BE2C (cell line): ENCODE results near the gene RUNX3.

Experiments used
- DNase-seq: peaks from one replicate; pipeline ENCODE4 v3.0.0-alpha.2; 2020
- H3K27me3 ChIP-seq: fragments of 250-450 bp; sonication (Bioruptor Pico); 2 replicates; pipeline ENCODE4 v1.5.1; 2020; ENCODE audit warnings: mild to moderate bottlenecking
- H3K36me3 ChIP-seq: fragments of 250-450 bp; sonication (Bioruptor Pico); 2 replicates; pipeline ENCODE4 v1.5.1; 2020; ENCODE audit warnings: mild to moderate bottlenecking
- H3K4me1 ChIP-seq: fragments of 250-450 bp; sonication (Bioruptor Pico); 2 replicates; pipeline ENCODE4 v1.5.1; 2020
- H3K4me3 ChIP-seq: 2 replicates; pipeline ENCODE4 v1.5.1; 2011; ENCODE audit warnings: low read depth, low read length
- H3K9me3 ChIP-seq: fragments of 250-450 bp; sonication (Bioruptor Pico); 2 replicates; pipeline ENCODE4 v1.5.1; 2020
- TF ChIP-seq, protein P1 (sequence below): IDR thresholded peaks from 2 replicates; pipeline ENCODE4 v1.5.1; 2012; ENCODE audit warnings: mild to moderate bottlenecking, low read depth, low read length

The RUNX3 gene

DNA sequence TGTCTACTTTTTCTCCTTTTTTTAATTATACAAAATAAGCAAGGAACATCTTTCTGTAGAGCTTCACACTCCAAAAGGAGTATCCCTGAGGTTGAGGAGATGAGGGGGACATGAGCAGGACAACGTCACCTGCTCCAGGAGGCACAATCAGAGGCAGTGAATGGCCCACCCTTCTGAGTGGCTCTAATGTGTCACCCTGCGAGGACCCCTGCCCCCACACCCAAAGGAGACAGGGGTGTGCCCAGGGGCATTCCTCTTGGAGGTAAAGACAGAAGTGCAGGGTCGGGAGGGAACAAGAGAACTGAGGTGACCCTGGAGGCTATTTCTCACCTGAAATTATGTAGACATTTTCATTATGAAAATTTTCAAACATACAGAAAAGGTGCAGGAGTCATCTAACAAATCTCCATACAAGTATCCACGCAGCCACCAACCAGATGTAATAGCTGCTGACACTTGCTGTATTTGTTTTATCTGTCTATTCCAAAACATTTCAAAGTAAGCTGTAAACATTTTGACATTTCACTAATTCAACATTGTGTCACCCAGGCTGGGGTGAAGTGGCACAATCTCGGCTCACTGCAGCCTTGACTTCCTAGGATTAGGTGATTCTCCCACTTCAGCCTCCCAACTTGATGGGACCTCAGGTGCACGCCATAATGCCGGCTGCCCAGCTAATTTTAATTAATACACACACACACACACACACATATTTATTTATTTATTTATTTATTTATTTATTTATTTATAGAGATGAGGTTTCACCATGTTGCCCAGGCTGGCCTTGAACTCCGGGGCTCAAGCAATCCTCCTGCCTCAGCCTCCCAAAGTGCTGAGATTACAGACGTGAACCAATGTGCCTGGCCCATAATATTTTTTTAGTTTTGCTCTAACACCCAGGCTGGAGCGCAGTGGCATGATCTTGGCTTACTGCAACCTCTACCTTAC is 70.7 kb downstream of the RUNX3 start:
- no peaks in the 10 kb centered on the region for H3K36me3 ChIP-seq
- no peak for DNase-seq
- TF ChIP-seq, protein P1, sequence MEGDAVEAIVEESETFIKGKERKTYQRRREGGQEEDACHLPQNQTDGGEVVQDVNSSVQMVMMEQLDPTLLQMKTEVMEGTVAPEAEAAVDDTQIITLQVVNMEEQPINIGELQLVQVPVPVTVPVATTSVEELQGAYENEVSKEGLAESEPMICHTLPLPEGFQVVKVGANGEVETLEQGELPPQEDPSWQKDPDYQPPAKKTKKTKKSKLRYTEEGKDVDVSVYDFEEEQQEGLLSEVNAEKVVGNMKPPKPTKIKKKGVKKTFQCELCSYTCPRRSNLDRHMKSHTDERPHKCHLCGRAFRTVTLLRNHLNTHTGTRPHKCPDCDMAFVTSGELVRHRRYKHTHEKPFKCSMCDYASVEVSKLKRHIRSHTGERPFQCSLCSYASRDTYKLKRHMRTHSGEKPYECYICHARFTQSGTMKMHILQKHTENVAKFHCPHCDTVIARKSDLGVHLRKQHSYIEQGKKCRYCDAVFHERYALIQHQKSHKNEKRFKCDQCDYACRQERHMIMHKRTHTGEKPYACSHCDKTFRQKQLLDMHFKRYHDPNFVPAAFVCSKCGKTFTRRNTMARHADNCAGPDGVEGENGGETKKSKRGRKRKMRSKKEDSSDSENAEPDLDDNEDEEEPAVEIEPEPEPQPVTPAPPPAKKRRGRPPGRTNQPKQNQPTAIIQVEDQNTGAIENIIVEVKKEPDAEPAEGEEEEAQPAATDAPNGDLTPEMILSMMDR: no peak
- H3K9me3 ChIP-seq: no peaks in the 10 kb centered on the region
- H3K27me3 ChIP-seq: no peaks in the 10 kb centered on the region
- no peaks in the 10 kb centered on the region for H3K4me1 ChIP-seq
- H3K4me3 ChIP-seq: no peak overlapping the region

DNA sequence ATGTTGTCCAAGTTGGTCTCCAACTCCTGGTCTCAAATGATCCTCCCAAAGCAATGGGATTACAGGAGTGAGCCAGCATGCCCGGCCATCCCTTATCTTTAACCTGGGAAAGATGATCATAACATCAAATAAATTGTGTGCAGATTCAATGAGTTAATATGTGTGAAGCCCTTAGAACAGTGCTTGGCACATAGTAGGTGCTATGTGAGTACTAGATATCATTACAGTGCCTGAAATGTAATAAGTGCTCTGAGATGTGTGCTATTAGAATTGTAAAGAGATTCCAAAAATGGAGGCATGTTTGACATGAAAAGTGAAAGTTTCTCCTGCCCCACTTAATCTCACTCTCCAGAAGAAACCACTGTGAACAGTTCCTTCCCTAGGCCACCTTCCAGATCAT is 71.8 kb downstream of the RUNX3 start:
- TF ChIP-seq, protein P1: no peak
- Histone ChIP-seq H3K27me3 (no peaks in the 10 kb centered on the region), H3K9me3 (no peaks in the 10 kb centered on the region), H3K4me3 (no peak overlapping the region), H3K36me3 (no peaks in the 10 kb centered on the region), H3K4me1 (no peaks in the 10 kb centered on the region)
- DNase-seq: no peak

DNA sequence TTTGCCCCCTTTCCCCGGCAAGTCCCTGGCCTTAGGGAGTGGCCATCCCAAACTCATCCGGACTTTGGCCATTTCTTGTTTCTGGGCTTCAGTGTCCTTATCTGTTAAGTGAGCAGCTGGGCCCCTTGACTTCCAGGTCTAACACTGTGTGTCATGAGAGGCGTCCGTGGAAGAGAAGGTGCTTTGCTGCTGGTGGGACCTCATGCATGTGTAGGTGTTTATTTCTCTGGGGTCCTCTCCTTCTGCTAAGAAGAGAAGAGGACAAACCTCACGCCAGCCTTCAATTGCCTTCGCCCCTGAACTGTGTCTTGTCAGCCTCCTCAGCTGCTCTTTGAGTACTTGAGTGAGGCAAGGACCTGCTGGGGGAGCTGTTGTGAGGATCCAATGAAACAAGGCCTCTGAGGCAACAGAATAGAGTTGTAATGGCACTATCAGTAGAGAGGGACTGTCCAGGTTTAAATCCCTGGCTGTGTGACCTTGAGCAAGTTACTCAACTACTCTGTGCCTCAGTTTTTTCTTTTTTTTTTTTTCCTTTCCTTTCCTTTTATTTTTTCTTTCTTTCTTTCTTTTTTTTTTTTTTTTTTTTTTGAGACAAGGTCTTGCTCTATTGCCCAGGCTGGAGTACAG is 72.5 kb downstream of the RUNX3 start:
- Histone ChIP-seq H3K4me3 (no peak overlapping the region), H3K4me1 (no peaks in the 10 kb centered on the region), H3K36me3 (no peaks in the 10 kb centered on the region), H3K9me3 (no peaks in the 10 kb centered on the region), H3K27me3 (no peaks in the 10 kb centered on the region)
- TF ChIP-seq, protein P1: no peak
- DNase-seq: no peak

DNA sequence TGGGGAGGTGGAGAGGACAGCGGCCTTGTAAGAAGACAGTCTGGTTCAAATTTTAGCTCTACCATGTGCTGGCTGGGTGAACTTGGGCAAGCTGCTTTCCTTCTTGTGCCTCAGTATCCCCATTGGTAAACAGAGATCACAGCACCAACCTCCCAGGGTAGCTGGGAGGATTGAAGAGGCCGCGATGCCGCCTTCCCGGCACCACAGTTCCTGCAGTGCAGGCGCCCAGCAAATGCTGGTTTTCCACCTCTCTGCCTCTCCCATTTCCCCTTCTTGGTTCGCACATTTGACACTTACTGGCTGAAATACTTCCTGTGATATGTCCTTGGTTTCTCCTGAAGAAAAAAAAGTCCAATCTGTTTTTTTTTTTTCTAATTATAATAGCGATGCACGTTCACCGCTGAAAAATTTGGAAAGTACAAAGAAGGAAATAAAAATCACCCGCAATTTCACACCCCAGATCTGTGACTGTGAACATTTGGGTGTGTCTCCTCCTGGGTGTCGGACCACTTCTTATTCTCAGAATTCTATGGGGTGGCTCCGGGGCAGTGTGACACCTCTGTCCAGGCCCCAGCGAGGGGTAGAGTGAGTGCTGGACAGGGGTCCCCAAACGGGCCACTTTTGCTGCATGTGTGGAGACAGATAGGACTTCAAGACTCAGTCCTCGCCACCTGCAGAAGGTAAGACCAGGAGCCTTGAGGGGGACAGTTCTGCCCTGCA is 73.1 kb downstream of the RUNX3 start:
- TF ChIP-seq, protein P1: no peak
- no peak for DNase-seq
- no peaks in the 10 kb centered on the region for H3K4me1 ChIP-seq

DNA sequence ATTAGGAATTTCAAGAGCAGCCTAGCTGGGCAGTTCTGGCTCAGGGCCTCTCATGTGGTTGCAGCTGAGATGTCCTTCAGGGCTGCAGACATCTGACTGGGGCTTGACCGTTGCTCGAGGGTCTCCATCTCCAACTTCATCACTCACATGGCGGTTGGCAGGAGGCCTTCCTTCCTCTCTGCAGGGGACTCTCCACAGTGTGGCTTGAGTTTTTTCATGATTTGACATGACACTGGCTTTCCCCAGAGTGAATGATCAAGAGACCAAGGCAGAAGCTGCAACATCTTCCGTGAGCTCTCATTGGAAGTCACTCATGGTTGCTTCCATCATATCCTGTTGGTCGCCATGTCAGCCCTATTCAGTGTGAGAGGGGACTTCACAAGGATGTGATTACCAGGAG is 74.6 kb downstream of the RUNX3 start:
- Histone ChIP-seq H3K27me3 (no peaks in the 10 kb centered on the region), H3K9me3 (no peaks in the 10 kb centered on the region), H3K4me1 (no peaks in the 10 kb centered on the region), H3K4me3 (no peak overlapping the region), H3K36me3 (no peaks in the 10 kb centered on the region)
- TF ChIP-seq, protein P1: no peak
- DNase-seq: no peak

More for the DNA sequence above, 73.1 kb downstream of the RUNX3 start:
- Histone ChIP-seq H3K27me3 (no peaks in the 10 kb centered on the region), H3K4me3 (no peak overlapping the region), H3K36me3 (no peaks in the 10 kb centered on the region), H3K9me3 (no peaks in the 10 kb centered on the region)
